GM18868 (cell line): Measurements from ENCODE around the gene PITPNM1.

Experiments used
- ATAC-seq: cut with Tn5 transposase; IDR thresholded peaks from one replicate; pipeline ENCODE4 v1.9.1; 2021; ENCODE audit warnings: mild to moderate bottlenecking, moderate library complexity; ENCODE audit not compliant: unreplicated experiment

The PITPNM1 gene

GRCh38 chr11:67448220-67448609 lies 56.9 kb downstream of the PITPNM1 start:
- no peak for ATAC-seq

- ATAC-seq, result no peak
Measured at GRCh38 chr11:67445515-67445914, 59.6 kb downstream of the PITPNM1 start.

GRCh38 chr11:67442504-67443404 lies 62.4 kb downstream of the PITPNM1 start:
- no peak for ATAC-seq
